Brain microvascular endothelial cell (primary cell): ENCODE results near the gene TCAF1.

Experiments used
- DNase-seq: peaks from one replicate; pipeline ENCODE4 v3.0.0-alpha.2; 2020
- H3K27ac ChIP-seq: fragments of 250-450 bp; sonication (Bioruptor Pico); 2 replicates; pipeline ENCODE4 v1.5.1; 2020; ENCODE audit warnings: mild to moderate bottlenecking, moderate library complexity
- H3K27me3 ChIP-seq: fragments of 250-450 bp; sonication (Bioruptor Pico); replicated peaks from 2 replicates; pipeline ENCODE4 v1.5.1; 2020; ENCODE audit warnings: mild to moderate bottlenecking
- H3K36me3 ChIP-seq: fragments of 250-450 bp; sonication (Bioruptor Pico); replicated peaks from 2 replicates; pipeline ENCODE4 v1.5.1; 2020; ENCODE audit warnings: mild to moderate bottlenecking
- H3K4me3 ChIP-seq: 2 replicates; pipeline ENCODE4 v1.5.1; 2011; ENCODE audit warnings: low read depth, mild to moderate bottlenecking, control low read depth, low read length, moderate library complexity
- CTCF ChIP-seq: IDR thresholded peaks from 2 replicates; pipeline ENCODE4 v1.5.1; 2011; ENCODE audit warnings: low read depth, mild to moderate bottlenecking, moderate library complexity, low read length, control low read depth, inconsistent platforms; ENCODE audit errors: missing control alignments
- in situ Hi-C: cut with HindIII; loops from 2 replicates; pipeline ENCODE4 v1.10.0; 2017; ENCODE audit warnings: low sequenced_read_pairs, low pct_ligation_motif_present

The TCAF1 gene

GRCh38 chr7:143898810-143899209, 3.2 kb downstream of the TCAF1 start:
- no peak overlapping the region for H3K4me3 ChIP-seq
- no peak for DNase-seq
- in situ Hi-C loops = no loop called here
- no peak overlapping the region for H3K27ac ChIP-seq
- no peaks in the 10 kb centered on the region for H3K27me3 ChIP-seq
- TF ChIP-seq CTCF = no peak
- H3K36me3 ChIP-seq = no peaks in the 10 kb centered on the region

GRCh38 chr7:143896667-143897066, 5.3 kb downstream of the TCAF1 start:
- no peak for DNase-seq
- no peak overlapping the region for H3K4me3 ChIP-seq
- no peak overlapping the region for H3K27ac ChIP-seq
- no peaks in the 10 kb centered on the region for H3K36me3 ChIP-seq
- no peaks in the 10 kb centered on the region for H3K27me3 ChIP-seq
- no peak for TF ChIP-seq CTCF
- in situ Hi-C loops = no loop called here

- Histone ChIP-seq H3K27me3 (no peaks in the 10 kb centered on the region), H3K4me3 (no peak overlapping the region), H3K36me3 (no peaks in the 10 kb centered on the region), H3K27ac (no peak overlapping the region)
- DNase-seq = peak; percentile 58
- peak; percentile 65 for TF ChIP-seq CTCF
- in situ Hi-C loops = no loop called here
Measured at GRCh38 chr7:143892527-143893300, 9.3 kb downstream of the TCAF1 start.

GRCh38 chr7:143891457-143891856, 10.5 kb downstream of the TCAF1 start:
- peak overlapping the region; percentile 39 for H3K27ac ChIP-seq
- no peaks in the 10 kb centered on the region for H3K27me3 ChIP-seq
- in situ Hi-C loops = no loop called here
- H3K4me3 ChIP-seq = no peak overlapping the region
- no peak for DNase-seq
- TF ChIP-seq CTCF = no peak
- H3K36me3 ChIP-seq = no peaks in the 10 kb centered on the region

- DNase-seq = no peak
- in situ Hi-C loops = no loop called here
- no peaks in the 10 kb centered on the region for H3K36me3 ChIP-seq
- no peaks in the 10 kb centered on the region for H3K27me3 ChIP-seq
- H3K27ac ChIP-seq = peak overlapping the region; percentile 20
- H3K4me3 ChIP-seq = no peak overlapping the region
- TF ChIP-seq CTCF = no peak
Measured at GRCh38 chr7:143890558-143890957, 11.4 kb downstream of the TCAF1 start.

GRCh38 chr7:143889068-143889467, 12.9 kb downstream of the TCAF1 start:
- in situ Hi-C loops = no loop called here

More at GRCh38 chr7:143889068-143889467, 12.9 kb downstream of the TCAF1 start:
- TF ChIP-seq CTCF = no peak
- Histone ChIP-seq H3K36me3 (no peaks in the 10 kb centered on the region), H3K27me3 (no peaks in the 10 kb centered on the region), H3K4me3 (no peak overlapping the region), H3K27ac (no peak overlapping the region)
- DNase-seq = no peak
